22Rv1 (cell line): ENCODE measurements around the gene KIAA0753.

ENCODE experiments used
- CTCF ChIP-seq: fragments of 450-650 bp; IDR thresholded peaks from 2 replicates; pipeline ENCODE4 v1.5.1; 2017; ENCODE audit warnings: mild to moderate bottlenecking
- ZFX ChIP-seq: fragments of 450-650 bp; IDR thresholded peaks from 2 replicates; pipeline ENCODE4 v1.6.1; 2017; ENCODE audit warnings: antibody characterized with exemption, borderline replicate concordance

GRCh38 chr17:6682339-6682738, 41.8 kb upstream of the KIAA0753 start:
- TF ChIP-seq CTCF: no peak
- TF ChIP-seq ZFX: no peak
